Astrocyte (in vitro differentiated cells and primary cell): ENCODE measurements around the gene IVD.

Source experiments
- EZH2 ChIP-seq: IDR thresholded peaks from 2 replicates; pipeline ENCODE4 v1.6.1; 2012; ENCODE audit warnings: mild to moderate bottlenecking, low read length, inconsistent platforms; ENCODE audit not compliant: insufficient read depth
- TF ChIP-seq, protein P1 (sequence below): IDR thresholded peaks from 2 replicates; pipeline ENCODE4 v1.5.1; 2011; ENCODE audit warnings: low read depth, mild to moderate bottlenecking, inconsistent platforms, low read length, moderate library complexity; ENCODE audit not compliant: insufficient read depth

- TF ChIP-seq, protein P1, sequence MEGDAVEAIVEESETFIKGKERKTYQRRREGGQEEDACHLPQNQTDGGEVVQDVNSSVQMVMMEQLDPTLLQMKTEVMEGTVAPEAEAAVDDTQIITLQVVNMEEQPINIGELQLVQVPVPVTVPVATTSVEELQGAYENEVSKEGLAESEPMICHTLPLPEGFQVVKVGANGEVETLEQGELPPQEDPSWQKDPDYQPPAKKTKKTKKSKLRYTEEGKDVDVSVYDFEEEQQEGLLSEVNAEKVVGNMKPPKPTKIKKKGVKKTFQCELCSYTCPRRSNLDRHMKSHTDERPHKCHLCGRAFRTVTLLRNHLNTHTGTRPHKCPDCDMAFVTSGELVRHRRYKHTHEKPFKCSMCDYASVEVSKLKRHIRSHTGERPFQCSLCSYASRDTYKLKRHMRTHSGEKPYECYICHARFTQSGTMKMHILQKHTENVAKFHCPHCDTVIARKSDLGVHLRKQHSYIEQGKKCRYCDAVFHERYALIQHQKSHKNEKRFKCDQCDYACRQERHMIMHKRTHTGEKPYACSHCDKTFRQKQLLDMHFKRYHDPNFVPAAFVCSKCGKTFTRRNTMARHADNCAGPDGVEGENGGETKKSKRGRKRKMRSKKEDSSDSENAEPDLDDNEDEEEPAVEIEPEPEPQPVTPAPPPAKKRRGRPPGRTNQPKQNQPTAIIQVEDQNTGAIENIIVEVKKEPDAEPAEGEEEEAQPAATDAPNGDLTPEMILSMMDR: no peak
- TF ChIP-seq EZH2: no peak
These were observed 38.9 kb upstream of the IVD start for GRCh38 chr15:40366457-40367370.
